ENCODE results near the gene C19orf81. TPM values are rescaled to one million over a fixed set of nuclear protein-coding genes. Genes with fewer than 3 reads are reported as not detected.

C19orf81 gene
- polyA plus RNA-seq, 1 donor from 2014 or later: 28.3 TPM

DNA sequence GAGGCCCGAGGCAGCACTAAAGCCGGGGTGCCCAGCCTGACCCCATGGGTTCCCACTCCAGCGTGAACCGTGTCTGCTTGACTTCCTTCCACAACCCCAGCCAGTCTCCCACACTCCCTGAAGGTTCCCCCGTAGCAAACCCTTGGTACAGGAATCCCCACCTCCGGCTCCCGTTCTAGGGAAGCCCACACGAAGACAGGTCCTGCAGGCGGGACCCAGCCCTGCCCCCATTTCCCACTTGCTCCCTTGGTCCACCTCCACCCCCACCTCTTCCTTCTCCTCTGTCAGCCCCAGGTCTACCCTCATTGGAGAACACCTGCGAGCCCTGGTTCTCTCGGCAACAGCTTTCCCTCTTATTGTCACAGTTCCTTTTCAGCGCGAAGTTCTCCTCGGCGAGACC, 23.9 kb downstream of the C19orf81 start:
- no peak overlapping the region for H3K27ac ChIP-seq (ENCODE audit: low read length)
- H4K20me1 ChIP-seq (ENCODE audit: insufficient read depth): no peaks in the 10 kb centered on the region
- peaks cover 9% of the 10 kb centered on the region for H3K36me3 ChIP-seq (ENCODE audit: insufficient read depth, low read length)
- TF ChIP-seq EZH2 (IDR thresholded peaks at IDR 0.05; ENCODE audit: borderline replicate concordance, insufficient read depth, low read length, poor library complexity, severe bottlenecking) (no peak), EP300 (conservative IDR thresholded peaks at IDR 0.05; ENCODE audit: poor library complexity, severe bottlenecking) (no peak), CTCF (IDR thresholded peaks at IDR 0.05; ENCODE audit: poor library complexity, severe bottlenecking) (no peak), TAF1 (IDR thresholded peaks at IDR 0.05; ENCODE audit: low read depth) (no peak), MXI1 (conservative IDR thresholded peaks at IDR 0.05; ENCODE audit: poor library complexity, severe bottlenecking) (no peak), SMC3 (conservative IDR thresholded peaks at IDR 0.05; ENCODE audit: poor library complexity) (no peak), RAD21 (conservative IDR thresholded peaks at IDR 0.05) (no peak)
- peaks cover 6% of the 10 kb centered on the region for H3K27me3 ChIP-seq (ENCODE audit: insufficient read depth, low read depth, low read length)
- no peak overlapping the region for H2AFZ ChIP-seq (ENCODE audit: low read depth, low read length)
- no peaks in the 10 kb centered on the region for H3F3A ChIP-seq (ENCODE audit: insufficient read depth, low read length, poor library complexity, severe bottlenecking)
- H3K79me2 ChIP-seq (replicated peaks; ENCODE audit: insufficient read depth, low read length): no peaks in the 10 kb centered on the region
- no peak overlapping the region for H3K4me3 ChIP-seq (ENCODE audit: low read length)
- no peak overlapping the region for H3K9ac ChIP-seq (ENCODE audit: low read length)
- H3K9me2 ChIP-seq (ENCODE audit: insufficient read depth, low read length): no peaks in the 10 kb centered on the region
- H3K4me2 ChIP-seq (ENCODE audit: low read length): no peak overlapping the region
- no peaks in the 10 kb centered on the region for H3K9me3 ChIP-seq (ENCODE audit: low read length)

DNA sequence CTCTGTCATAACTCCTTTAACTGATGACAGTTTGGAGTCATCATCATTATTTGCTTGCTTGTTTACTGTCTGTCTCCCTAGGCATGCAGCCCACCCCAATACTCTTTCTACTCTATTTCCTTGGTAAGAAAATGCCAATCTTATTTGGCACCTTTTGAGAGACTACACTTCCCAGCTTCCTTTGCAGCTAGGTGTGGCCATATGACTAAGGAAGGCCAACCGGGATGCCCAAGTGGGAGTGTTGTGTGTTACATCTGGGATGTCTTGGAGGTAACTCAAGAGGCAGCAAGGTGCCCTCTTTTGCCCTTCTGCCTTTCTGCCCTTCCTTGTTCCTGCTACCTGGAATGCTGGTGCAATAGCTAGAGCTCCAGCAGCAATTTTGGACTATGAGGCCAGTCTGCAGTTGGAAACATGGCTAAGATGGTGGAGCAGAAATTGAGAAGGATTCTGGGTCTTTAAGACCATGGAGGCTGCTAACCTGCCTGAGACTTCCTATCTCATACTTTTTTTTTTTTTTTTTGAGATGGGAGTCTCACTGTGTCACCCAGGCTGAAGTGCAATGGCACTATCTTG, 27.5 kb downstream of the C19orf81 start:
- Histone ChIP-seq H3F3A (ENCODE audit: insufficient read depth, low read length, poor library complexity, severe bottlenecking) (no peaks in the 10 kb centered on the region), H3K27ac (ENCODE audit: low read length) (no peak overlapping the region), H3K79me2 (replicated peaks; ENCODE audit: insufficient read depth, low read length) (no peaks in the 10 kb centered on the region), H3K27me3 (ENCODE audit: insufficient read depth, low read depth, low read length) (no peaks in the 10 kb centered on the region), H3K9ac (ENCODE audit: low read length) (no peak overlapping the region), H2AFZ (ENCODE audit: low read depth, low read length) (no peak overlapping the region), H4K20me1 (ENCODE audit: insufficient read depth) (no peaks in the 10 kb centered on the region), H3K9me2 (ENCODE audit: insufficient read depth, low read length) (no peaks in the 10 kb centered on the region), H3K4me3 (ENCODE audit: low read length) (no peak overlapping the region), H3K9me3 (ENCODE audit: low read length) (no peaks in the 10 kb centered on the region), H3K36me3 (ENCODE audit: insufficient read depth, low read length) (peaks cover 9% of the 10 kb centered on the region), H3K4me2 (ENCODE audit: low read length) (no peak overlapping the region)
- TF ChIP-seq POLR2AphosphoS5 (IDR thresholded peaks at IDR 0.05) (no peak), MXI1 (conservative IDR thresholded peaks at IDR 0.05; ENCODE audit: poor library complexity, severe bottlenecking) (no peak), SMC3 (conservative IDR thresholded peaks at IDR 0.05; ENCODE audit: poor library complexity) (no peak), RAD21 (conservative IDR thresholded peaks at IDR 0.05) (no peak)

DNA sequence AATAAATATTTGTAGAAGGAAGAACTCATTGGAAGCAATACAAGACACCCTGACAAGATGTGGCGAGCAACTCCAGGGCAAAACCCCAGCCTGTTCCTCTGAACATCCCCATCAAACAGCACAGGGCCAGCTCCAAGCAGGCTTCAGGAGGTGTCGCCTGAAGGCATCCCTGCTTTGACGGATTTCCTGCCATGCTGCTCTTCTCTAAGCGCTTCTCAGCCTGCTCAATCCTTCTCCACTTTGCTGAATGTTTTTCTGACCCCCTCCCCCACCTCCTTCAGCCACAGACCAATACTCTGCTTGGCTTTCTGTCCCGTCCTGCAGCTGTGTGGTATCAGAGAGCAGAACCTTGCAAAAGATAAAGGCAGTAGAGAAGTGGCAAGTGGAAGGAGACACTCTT, 28.4 kb downstream of the C19orf81 start:
- Histone ChIP-seq H3K9me3 (ENCODE audit: low read length) (no peaks in the 10 kb centered on the region), H3K27ac (ENCODE audit: low read length) (no peak overlapping the region), H3K36me3 (ENCODE audit: insufficient read depth, low read length) (peaks cover 9% of the 10 kb centered on the region), H4K20me1 (ENCODE audit: insufficient read depth) (no peaks in the 10 kb centered on the region), H3K4me2 (ENCODE audit: low read length) (no peak overlapping the region), H3K79me2 (replicated peaks; ENCODE audit: insufficient read depth, low read length) (no peaks in the 10 kb centered on the region), H3K27me3 (ENCODE audit: insufficient read depth, low read depth, low read length) (no peaks in the 10 kb centered on the region), H3K9ac (ENCODE audit: low read length) (no peak overlapping the region), H3K9me2 (ENCODE audit: insufficient read depth, low read length) (no peaks in the 10 kb centered on the region), H3K4me3 (ENCODE audit: low read length) (no peak overlapping the region), H3F3A (ENCODE audit: insufficient read depth, low read length, poor library complexity, severe bottlenecking) (no peaks in the 10 kb centered on the region), H2AFZ (ENCODE audit: low read depth, low read length) (no peak overlapping the region)
- TF ChIP-seq SMC3 (conservative IDR thresholded peaks at IDR 0.05; ENCODE audit: poor library complexity) (no peak), RAD21 (conservative IDR thresholded peaks at IDR 0.05) (no peak), EP300 (conservative IDR thresholded peaks at IDR 0.05; ENCODE audit: poor library complexity, severe bottlenecking) (no peak), MXI1 (conservative IDR thresholded peaks at IDR 0.05; ENCODE audit: poor library complexity, severe bottlenecking) (no peak), EZH2 (IDR thresholded peaks at IDR 0.05; ENCODE audit: borderline replicate concordance, insufficient read depth, low read length, poor library complexity, severe bottlenecking) (no peak), POLR2AphosphoS5 (IDR thresholded peaks at IDR 0.05) (no peak), TAF1 (IDR thresholded peaks at IDR 0.05; ENCODE audit: low read depth) (no peak), CTCF (IDR thresholded peaks at IDR 0.05; ENCODE audit: poor library complexity, severe bottlenecking) (no peak)
- TF ChIP-seq, protein P1, sequence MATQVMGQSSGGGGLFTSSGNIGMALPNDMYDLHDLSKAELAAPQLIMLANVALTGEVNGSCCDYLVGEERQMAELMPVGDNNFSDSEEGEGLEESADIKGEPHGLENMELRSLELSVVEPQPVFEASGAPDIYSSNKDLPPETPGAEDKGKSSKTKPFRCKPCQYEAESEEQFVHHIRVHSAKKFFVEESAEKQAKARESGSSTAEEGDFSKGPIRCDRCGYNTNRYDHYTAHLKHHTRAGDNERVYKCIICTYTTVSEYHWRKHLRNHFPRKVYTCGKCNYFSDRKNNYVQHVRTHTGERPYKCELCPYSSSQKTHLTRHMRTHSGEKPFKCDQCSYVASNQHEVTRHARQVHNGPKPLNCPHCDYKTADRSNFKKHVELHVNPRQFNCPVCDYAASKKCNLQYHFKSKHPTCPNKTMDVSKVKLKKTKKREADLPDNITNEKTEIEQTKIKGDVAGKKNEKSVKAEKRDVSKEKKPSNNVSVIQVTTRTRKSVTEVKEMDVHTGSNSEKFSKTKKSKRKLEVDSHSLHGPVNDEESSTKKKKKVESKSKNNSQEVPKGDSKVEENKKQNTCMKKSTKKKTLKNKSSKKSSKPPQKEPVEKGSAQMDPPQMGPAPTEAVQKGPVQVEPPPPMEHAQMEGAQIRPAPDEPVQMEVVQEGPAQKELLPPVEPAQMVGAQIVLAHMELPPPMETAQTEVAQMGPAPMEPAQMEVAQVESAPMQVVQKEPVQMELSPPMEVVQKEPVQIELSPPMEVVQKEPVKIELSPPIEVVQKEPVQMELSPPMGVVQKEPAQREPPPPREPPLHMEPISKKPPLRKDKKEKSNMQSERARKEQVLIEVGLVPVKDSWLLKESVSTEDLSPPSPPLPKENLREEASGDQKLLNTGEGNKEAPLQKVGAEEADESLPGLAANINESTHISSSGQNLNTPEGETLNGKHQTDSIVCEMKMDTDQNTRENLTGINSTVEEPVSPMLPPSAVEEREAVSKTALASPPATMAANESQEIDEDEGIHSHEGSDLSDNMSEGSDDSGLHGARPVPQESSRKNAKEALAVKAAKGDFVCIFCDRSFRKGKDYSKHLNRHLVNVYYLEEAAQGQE (IDR thresholded peaks at IDR 0.05; ENCODE audit: borderline replicate concordance): no peak
